Activated CD8-positive, alpha-beta memory T cell treated with anti-CD3 and anti-CD28 coated beads for 4 hours (primary cell): ENCODE data around the gene DTD1.

ENCODE experiments used
- DNase-seq, 2 donors: peaks; one replicate each; pipeline ENCODE4 v3.0.0-alpha.2; 2020; ENCODE audit warnings: low read depth in 2 of 2

Gene DTD1

GRCh38 chr20:18615020-18615650, 27.3 kb downstream of the DTD1 start:
- DNase-seq = no peak

DNA sequence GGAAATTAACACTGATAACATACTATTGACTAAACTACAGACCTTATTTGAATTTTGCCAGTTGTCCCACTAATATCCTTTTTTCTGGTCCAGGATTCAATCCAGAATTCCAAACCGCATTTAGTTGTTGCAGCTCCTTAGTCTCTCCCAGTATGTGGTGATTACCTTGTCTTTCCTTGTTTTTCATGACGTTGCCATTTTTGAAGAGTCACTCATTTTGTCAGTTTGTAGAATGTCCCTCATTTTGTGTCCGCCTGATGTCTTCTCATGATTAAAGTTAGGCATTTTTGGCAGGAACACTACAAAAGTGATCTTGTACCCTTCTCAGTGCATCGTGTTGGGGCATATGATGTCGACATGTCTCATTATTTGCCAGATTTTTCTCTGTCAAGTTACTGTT, 33.1 kb downstream of the DTD1 start:
- DNase-seq = no peak

DNA sequence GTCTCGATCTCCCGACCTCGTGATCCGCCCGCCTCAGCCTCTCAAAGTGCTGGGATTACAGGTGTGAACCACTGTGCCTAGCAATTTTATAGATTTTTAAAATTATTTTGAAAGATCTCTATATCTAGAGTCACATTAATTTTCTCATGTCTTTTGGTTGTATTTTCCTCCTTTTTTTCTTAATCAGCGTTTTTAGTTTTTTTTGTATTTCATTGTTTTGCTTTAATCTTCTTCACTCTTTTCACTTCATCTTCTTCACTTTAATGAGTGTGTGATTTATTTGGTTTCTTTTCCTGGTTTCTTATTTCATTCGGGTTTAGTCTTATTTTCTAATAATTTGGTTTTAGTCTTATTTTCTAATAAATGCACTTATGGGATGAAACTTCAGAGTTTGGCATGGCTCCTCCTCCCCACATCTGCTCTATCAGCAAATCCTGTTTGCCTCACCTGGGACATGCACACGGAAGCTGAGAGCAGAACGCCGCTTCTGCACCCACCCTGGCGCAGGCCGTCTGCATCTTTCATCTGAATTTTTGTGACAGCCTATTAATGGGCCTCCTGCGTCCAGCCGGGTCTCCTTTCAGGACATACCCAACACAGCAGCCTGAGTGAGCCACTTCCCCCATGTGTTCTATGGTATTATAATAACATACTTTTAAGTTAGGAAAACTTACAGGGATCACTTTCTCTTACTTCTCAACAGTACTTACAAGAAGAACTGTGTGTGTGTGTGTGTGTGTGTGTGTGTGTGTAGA, 35.5 kb downstream of the DTD1 start:
- no peak for DNase-seq

- no peak for DNase-seq
Measured at GRCh38 chr20:18624948-18625347, 37.1 kb downstream of the DTD1 start.

DNA sequence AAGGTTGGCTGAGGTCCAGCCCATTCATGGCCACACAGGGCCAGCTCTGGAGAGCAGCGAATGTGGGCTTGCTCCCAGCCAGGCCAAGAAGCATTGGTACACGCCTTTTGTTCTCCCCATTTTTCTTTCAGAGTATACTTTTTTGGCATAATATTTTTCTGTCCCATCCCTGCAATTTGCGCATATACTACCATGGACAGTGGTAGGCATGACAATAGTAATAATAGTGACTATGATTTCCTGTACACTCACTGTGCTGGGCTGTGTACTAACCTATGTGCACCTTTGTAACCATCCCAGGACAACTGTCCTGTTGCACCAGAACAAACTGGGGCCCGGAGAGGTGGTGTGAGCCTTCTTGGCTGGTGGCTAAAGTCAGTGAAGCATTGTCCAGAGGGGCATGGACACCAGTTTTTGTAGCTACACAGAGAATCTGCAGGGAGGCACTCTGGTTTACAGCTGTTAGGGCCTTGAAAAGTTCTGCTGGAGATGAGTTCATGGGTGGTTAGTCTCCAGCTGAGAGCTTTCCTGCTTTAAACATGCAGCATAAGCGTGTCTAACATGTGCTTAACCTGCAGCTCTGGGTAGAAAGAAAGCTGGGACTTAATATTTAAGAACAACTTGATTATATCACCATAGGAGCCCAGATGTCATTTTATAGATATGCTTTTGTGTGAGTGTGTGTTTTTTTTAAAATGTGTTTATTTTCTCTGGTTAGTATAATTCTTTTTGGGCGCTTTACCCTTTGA, 38.2 kb downstream of the DTD1 start:
- no peak for DNase-seq

GRCh38 chr20:18628330-18628920, 40.6 kb downstream of the DTD1 start:
- no peak for DNase-seq

DNA sequence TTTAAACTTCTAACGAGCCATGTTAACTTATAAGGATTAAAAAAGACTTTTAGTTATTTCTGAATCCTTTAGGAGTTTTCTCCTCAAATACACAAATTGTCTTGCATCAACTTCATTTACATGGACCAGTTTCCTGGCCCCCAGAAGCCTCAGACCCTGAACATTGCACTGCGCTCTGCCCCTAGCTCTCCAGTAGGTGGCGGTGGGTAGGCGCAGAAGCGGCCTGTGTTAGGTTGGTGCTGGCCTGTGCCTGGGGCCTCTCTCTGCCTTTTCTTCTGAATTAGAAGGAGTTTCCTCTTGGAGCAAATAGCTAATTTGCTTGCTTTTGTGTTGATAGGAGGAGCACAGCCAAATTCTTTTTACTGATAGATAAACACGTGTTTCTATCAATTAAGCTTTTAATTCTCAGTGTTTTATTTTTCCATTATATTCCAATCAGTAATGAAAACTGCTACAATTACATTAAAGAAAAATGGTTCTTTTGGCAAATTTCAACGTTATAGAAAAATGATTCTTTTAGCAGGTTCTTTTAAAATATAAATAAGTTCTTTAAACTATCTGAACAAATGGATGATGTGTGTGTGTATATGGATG, 44.4 kb downstream of the DTD1 start:
- DNase-seq = peak in 1 of 2 donors; percentile 3

DNA sequence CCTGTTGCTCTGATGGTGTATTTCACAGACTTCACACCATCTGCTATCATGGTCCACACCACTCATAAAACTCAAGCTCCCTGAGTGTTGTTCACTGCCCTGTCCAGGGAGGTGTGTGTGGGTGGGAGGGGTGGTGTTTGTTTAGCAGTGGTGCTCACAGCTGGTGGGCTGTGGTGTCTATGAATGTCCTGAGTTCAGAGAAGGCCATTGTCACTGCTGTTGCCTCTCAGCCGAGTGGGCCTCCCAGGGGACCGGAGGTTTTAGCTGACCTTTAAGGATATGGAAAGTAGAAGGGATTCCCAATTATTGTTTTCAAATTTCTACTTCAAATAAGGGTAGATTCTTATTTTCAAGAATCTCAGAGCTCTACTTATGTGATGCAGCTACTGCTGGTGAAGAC, 45.6 kb downstream of the DTD1 start:
- DNase-seq = no peak

DNA sequence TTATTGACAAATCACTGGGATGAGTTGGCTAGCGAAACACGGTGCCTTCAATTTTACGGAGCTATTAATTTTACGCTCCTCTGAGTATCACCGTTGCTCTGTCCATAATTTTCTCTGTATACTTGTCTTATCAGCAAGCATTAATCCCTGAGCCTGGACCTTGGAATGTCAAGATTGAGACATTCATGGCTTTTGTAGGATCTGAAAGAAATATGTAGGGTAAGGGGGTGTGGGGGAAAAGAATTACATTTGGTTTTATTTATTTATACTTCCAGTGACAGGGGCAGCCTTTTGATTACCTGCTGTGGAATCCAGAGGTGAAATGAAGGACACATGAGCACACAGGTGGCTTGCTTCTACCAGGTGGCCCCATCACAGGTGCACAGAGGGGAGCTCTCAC, 46.6 kb downstream of the DTD1 start:
- no peak for DNase-seq

DNA sequence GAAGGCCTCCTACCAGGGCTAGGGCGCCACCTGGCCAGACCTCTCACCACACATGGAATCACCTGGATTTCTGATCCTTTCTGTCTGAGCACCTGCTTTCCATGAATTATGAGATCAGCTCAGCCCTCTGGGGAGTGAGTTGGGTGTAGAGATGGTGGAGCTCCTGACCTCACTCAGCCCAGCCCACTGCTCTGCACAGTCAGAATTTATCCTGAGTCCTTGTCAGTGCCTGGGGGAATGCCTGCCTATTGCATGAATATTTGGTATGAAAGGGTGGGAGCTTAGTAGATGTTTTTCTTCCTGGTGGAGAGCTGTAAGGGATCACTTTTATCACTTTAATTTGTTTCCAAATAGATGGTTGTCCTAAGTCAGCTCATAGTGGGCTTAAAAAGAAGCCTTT, 47.5 kb downstream of the DTD1 start:
- no peak for DNase-seq

DNA sequence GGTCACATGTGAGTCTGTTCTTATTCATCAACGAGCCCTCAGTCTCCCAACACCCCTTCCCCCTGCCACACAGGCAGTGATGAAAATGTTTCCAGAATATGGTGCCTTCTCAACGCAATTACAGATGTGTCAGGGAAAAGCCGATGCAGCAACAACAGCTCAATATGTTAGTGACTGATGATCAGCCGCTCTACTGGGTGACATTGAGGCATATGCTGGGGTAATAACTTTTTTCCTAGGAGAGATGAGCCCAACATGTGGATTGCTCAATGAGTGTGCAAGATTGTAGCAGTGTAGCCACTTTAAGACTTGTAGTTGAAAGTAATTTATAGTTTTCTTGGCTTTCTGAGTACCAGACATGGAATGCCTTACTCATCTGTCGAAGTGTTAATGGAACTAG, 49.4 kb downstream of the DTD1 start:
- no peak for DNase-seq

DNA sequence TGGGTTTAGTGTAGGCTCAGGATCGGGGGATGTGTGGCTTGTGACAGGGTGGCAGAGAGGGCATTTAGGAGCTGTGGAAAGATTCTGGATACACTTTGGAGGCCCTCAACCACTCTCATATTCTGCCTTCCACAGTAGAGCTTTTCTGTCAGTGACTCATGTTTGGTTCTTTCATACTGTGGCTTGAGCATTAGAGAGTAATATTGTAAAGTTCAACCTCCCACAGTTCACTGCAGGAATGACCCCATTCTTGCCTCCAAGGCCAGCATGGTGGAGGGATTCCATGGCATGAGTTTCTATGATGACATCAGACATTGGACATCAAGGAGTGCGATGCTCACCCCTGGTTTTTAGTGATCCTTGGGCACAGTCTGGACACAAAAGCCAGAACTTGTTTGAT, 50.9 kb downstream of the DTD1 start:
- DNase-seq = no peak

GRCh38 chr20:18639501-18639979, 51.7 kb downstream of the DTD1 start:
- DNase-seq = no peak

GRCh38 chr20:18645196-18645745, 57.4 kb downstream of the DTD1 start:
- no peak for DNase-seq

DNA sequence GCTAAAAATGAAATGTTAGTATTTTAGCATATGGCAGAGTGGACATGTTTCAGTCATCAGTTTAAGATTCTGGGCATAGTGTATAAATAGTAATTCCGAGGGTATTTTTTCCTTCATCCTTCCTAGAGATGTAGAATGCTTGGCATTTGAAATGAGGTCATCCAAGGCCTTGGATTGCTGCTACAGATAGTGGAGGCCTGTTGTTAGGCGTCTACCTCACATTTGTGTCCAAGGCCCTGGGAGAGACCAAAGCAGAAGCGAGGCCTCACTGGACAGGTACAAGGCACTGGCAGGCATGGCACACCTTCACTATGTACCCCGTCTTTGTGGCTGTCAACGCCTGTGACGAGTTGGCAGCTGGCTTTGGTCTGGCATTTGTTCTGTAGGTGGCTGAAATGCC, 58.0 kb downstream of the DTD1 start:
- no peak for DNase-seq

- DNase-seq = no peak
Measured at GRCh38 chr20:18647777-18648176, 59.9 kb downstream of the DTD1 start.

GRCh38 chr20:18650224-18650623, 62.4 kb downstream of the DTD1 start:
- DNase-seq = no peak

DNA sequence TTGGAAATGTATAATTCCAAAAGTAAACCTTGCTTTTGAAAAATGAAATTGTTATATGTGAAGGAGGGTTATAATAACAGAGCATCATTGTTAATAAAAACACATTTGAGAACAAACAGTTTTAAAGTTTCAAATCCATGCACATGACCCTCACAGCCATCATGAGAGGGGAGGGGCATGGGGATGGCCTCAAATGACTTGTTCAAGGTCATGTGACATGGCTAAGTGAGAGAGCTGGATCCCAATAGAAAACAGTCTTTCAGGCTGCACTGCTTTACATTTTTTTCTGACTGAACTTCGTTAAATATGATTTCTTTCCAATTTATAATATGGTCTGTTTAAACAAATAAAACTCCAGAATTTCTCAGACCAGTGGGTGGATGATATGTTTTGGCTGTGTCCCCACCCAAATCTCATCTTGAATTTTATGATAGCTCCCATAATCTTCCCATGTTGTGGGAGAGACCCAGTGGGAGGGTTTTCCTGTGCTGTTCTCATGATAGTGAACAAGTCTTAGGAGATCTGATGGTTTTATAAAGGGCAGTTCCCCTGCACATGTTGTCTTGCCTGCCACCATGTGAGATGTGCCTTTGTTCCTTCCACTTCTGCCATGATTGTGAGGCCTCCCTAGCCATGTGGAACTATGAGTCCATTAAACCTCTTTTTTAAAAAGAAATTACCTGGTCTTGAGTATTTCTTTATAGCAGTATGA, 66.0 kb downstream of the DTD1 start:
- DNase-seq = no peak

DNA sequence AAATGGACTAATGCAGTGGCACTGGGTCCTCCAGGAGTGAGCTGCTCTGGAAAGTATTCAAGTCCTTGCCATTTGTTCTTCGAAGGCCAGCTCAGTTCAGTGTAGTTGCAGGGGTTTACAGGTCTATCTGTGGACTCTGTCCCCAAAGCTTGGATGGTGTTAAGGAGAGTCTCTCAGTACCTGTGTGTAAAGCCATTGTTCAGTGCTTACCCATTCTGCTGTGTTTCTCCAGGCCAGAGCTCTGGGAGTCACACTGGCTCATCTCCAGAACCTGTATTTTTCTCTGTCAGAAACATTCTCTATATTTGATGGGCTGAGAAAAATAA, 66.6 kb downstream of the DTD1 start:
- no peak for DNase-seq

- DNase-seq = no peak
Measured at GRCh38 chr20:18657575-18657974, 69.7 kb downstream of the DTD1 start.
